KMS-11 (cell line): ENCODE measurements around the gene CD274.

ENCODE experiments used
- H2AFZ ChIP-seq: fragments of 200-600 bp; sonication (generic); 2 replicates; pipeline ENCODE4 v1.6.1; 2016; ENCODE audit warnings: antibody characterized with exemption, mixed run types, low read depth
- H3K27ac ChIP-seq: fragments of 200-600 bp; sonication (generic); 2 replicates; pipeline ENCODE4 v1.6.1; 2016; ENCODE audit warnings: mild to moderate bottlenecking, mixed run types
- H3K27me3 ChIP-seq: fragments of 200-600 bp; sonication (generic); 2 replicates; pipeline ENCODE4 v1.6.1; 2017; ENCODE audit warnings: mild to moderate bottlenecking, low read depth, mixed run types, moderate library complexity; ENCODE audit not compliant: insufficient read depth
- H3K36me3 ChIP-seq: fragments of 200-600 bp; sonication (generic); 2 replicates; pipeline ENCODE4 v1.6.1; 2017; ENCODE audit warnings: mild to moderate bottlenecking, mixed run types; ENCODE audit not compliant: insufficient read depth
- H3K4me1 ChIP-seq: fragments of 200-600 bp; sonication (generic); 2 replicates; pipeline ENCODE4 v1.6.1; 2016; ENCODE audit warnings: mild to moderate bottlenecking, low read depth, mixed run types; ENCODE audit not compliant: poor library complexity, severe bottlenecking
- H3K4me2 ChIP-seq: fragments of 200-600 bp; sonication (generic); 2 replicates; pipeline ENCODE4 v1.7.0; 2016; ENCODE audit warnings: mild to moderate bottlenecking, mixed run types
- H3K4me3 ChIP-seq: fragments of 200-600 bp; sonication (generic); IDR thresholded peaks from 2 replicates; pipeline ENCODE4 v1.6.1; 2017; ENCODE audit warnings: low read depth, low read length, mixed read lengths; ENCODE audit not compliant: insufficient read depth
- H3K79me2 ChIP-seq: fragments of 200-600 bp; sonication (generic); 2 replicates; pipeline ENCODE4 v1.6.1; 2016; ENCODE audit warnings: low read depth, mixed run types; ENCODE audit not compliant: insufficient read depth
- H3K9ac ChIP-seq: fragments of 200-600 bp; sonication (generic); 2 replicates; pipeline ENCODE4 v1.6.1; 2016; ENCODE audit warnings: mild to moderate bottlenecking, mixed run types
- H4K20me1 ChIP-seq: fragments of 200-600 bp; sonication (generic); 2 replicates; pipeline ENCODE4 v1.6.1; 2016; ENCODE audit warnings: mild to moderate bottlenecking, mixed run types; ENCODE audit not compliant: insufficient read depth
- CTCF ChIP-seq: fragments of 200-600 bp; sonication (generic); conservative IDR thresholded peaks from 2 replicates; pipeline ENCODE4 v1.6.1; 2017; ENCODE audit warnings: low read depth, mild to moderate bottlenecking, antibody characterized with exemption, low read length, moderate library complexity, mixed read lengths

CD274 gene

DNA sequence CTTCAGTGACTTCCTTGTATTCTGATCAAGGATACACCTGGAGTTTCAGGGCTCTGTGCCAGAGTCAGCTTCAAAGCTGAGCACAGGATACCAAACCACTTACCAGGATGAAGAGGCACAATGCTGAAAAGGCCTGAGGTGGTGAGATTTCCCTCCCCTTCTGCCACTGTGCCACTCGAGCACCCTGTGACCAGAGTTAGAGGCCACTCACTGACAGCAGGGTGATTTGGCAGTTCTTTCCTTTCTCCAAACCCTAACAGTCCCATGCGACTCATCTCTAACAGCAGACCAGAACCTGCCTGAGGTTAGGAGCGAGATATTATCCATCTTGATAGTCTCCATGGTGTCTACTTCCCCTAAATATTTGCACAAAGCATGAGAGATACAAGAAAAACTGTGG, 14.4 kb upstream of the CD274 start:
- no peak overlapping the region for H2AFZ ChIP-seq
- peaks cover 10% of the 10 kb centered on the region for H3K4me1 ChIP-seq
- H3K79me2 ChIP-seq, result no peaks in the 10 kb centered on the region
- no peaks in the 10 kb centered on the region for H3K27me3 ChIP-seq
- no peak overlapping the region for H3K4me3 ChIP-seq
- TF ChIP-seq CTCF, result no peak
- no peaks in the 10 kb centered on the region for H4K20me1 ChIP-seq
- no peak overlapping the region for H3K9ac ChIP-seq
- H3K36me3 ChIP-seq, result no peaks in the 10 kb centered on the region
- H3K4me2 ChIP-seq, result no peak overlapping the region
- no peak overlapping the region for H3K27ac ChIP-seq

DNA sequence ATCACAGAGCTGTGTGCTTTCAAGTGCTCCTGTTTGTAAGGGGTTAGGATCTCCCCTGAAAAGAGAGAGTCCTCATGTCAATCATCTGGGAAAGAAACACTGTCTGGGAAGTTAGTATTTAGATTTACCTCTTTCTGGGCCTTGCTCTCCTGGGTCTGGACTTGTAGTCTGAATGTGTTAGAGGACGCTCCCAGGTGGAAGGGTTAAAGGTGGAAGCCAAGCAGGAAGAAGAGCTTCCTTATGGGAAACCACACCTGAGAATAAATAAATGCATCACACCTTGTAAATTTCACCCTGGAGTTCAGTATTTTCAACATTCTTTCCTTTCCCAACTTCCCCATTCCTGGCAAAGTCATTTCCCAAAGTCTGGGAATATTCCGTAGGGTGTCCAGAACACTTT, 13.9 kb upstream of the CD274 start:
- Histone ChIP-seq H3K27me3 (no peaks in the 10 kb centered on the region), H4K20me1 (no peaks in the 10 kb centered on the region), H3K27ac (peak overlapping the region; percentile 99; the same call in 1 of the 2 replicates), H3K9ac (no peak overlapping the region), H3K4me1 (peaks cover 10% of the 10 kb centered on the region), H3K36me3 (no peaks in the 10 kb centered on the region), H3K4me3 (no peak overlapping the region), H3K4me2 (peak overlapping the region; percentile 95), H3K79me2 (no peaks in the 10 kb centered on the region), H2AFZ (no peak overlapping the region)
- TF ChIP-seq CTCF, result no peak

GRCh38 chr9:5437254-5438216, 12.8 kb upstream of the CD274 start, which contains the start of gene PLGRKT:
TSS of gene PLGRKT (minus strand) at chr9:5437925. CDS start at chr9:5431977, 5,948 bp downstream.
- H3K4me2 ChIP-seq, result peak within 1 kb of the TSS; percentile 95
- H3K9ac ChIP-seq, result peak within 1 kb of the TSS; percentile 96
- no peak within 1 kb of the TSS for H3K4me3 ChIP-seq
- H3K27ac ChIP-seq, result peak within 1 kb of the TSS; percentile 99
- no peaks in the 10 kb centered on the region for H3K79me2 ChIP-seq
- no peak for TF ChIP-seq CTCF
- peaks cover 10% of the 10 kb centered on the region for H3K4me1 ChIP-seq
- no peaks in the 10 kb centered on the region for H3K27me3 ChIP-seq
- H2AFZ ChIP-seq, result peak within 1 kb of the TSS; percentile 92
- H4K20me1 ChIP-seq, result no peaks in the 10 kb centered on the region
- no peaks in the 10 kb centered on the region for H3K36me3 ChIP-seq

GRCh38 chr9:5438301-5439162, 11.8 kb upstream of the CD274 start:
- no peaks in the 10 kb centered on the region for H3K27me3 ChIP-seq
- H3K27ac ChIP-seq, result peak overlapping the region; percentile 99
- no peaks in the 10 kb centered on the region for H3K36me3 ChIP-seq
- no peak for TF ChIP-seq CTCF
- peaks cover 10% of the 10 kb centered on the region for H3K4me1 ChIP-seq
- H2AFZ ChIP-seq, result peak overlapping the region; percentile 92
- no peaks in the 10 kb centered on the region for H3K79me2 ChIP-seq
- H3K4me3 ChIP-seq, result no peak overlapping the region
- H3K9ac ChIP-seq, result peak overlapping the region; percentile 96
- peak overlapping the region; percentile 95 for H3K4me2 ChIP-seq
- H4K20me1 ChIP-seq, result no peaks in the 10 kb centered on the region
